Activated CD8-positive, alpha-beta memory T cell treated with anti-CD3 and anti-CD28 coated beads, Interleukin-2, amount 50 U/mL, for 24 hours (primary cell): Measurements from ENCODE around the gene AFAP1L2.

Experiments
- DNase-seq: peaks from one replicate; pipeline ENCODE4 v3.0.0-alpha.2; 2020; ENCODE audit errors: extremely low read depth

Gene AFAP1L2

GRCh38 chr10:114387784-114388183, 16.5 kb downstream of the AFAP1L2 start:
- no peak for DNase-seq

- no peak for DNase-seq
These were observed 17.9 kb downstream of the AFAP1L2 start for GRCh38 chr10:114386452-114386851.

- no peak for DNase-seq
These were observed 18.7 kb downstream of the AFAP1L2 start for GRCh38 chr10:114385557-114385956.

GRCh38 chr10:114384601-114385000, 19.7 kb downstream of the AFAP1L2 start:
- no peak for DNase-seq

- no peak for DNase-seq
These were observed 20.1 kb downstream of the AFAP1L2 start for GRCh38 chr10:114384181-114384580.

- no peak for DNase-seq
These were observed 23.5 kb downstream of the AFAP1L2 start for GRCh38 chr10:114380797-114381196.

- no peak for DNase-seq
These were observed 24.2 kb downstream of the AFAP1L2 start for GRCh38 chr10:114380060-114380459.

- DNase-seq = no peak
These were observed 24.7 kb downstream of the AFAP1L2 start for GRCh38 chr10:114379631-114380041.

GRCh38 chr10:114376523-114376922, 27.8 kb downstream of the AFAP1L2 start:
- no peak for DNase-seq

- DNase-seq = no peak
These were observed 29.3 kb downstream of the AFAP1L2 start for GRCh38 chr10:114375047-114375446.

- no peak for DNase-seq
These were observed 30.1 kb downstream of the AFAP1L2 start for GRCh38 chr10:114374053-114374791.

GRCh38 chr10:114373631-114374030, 30.7 kb downstream of the AFAP1L2 start:
- DNase-seq = no peak

- no peak for DNase-seq
These were observed 31.3 kb downstream of the AFAP1L2 start for GRCh38 chr10:114372995-114373394.

- no peak for DNase-seq
These were observed 32.1 kb downstream of the AFAP1L2 start for GRCh38 chr10:114372179-114372578.

GRCh38 chr10:114370966-114371365, 33.3 kb downstream of the AFAP1L2 start:
- no peak for DNase-seq

GRCh38 chr10:114370199-114370598, 34.1 kb downstream of the AFAP1L2 start:
- DNase-seq = no peak

- no peak for DNase-seq
These were observed 36.3 kb downstream of the AFAP1L2 start for GRCh38 chr10:114368057-114368391.

GRCh38 chr10:114367351-114368056, 36.8 kb downstream of the AFAP1L2 start:
- no peak for DNase-seq

GRCh38 chr10:114364726-114365125, 39.6 kb downstream of the AFAP1L2 start:
- DNase-seq = no peak

- no peak for DNase-seq
These were observed 40.4 kb downstream of the AFAP1L2 start for GRCh38 chr10:114363745-114364454.

GRCh38 chr10:114362826-114363355, 41.4 kb downstream of the AFAP1L2 start:
- no peak for DNase-seq

- DNase-seq = no peak
These were observed 44.4 kb downstream of the AFAP1L2 start for GRCh38 chr10:114359953-114360345.
